HL-60 (cell line): ENCODE measurements around the gene PTPRM.

Experiments used
- DNase-seq, 2 experiments: peaks; one replicate each; pipeline ENCODE4 v3.0.0-alpha.2; 2010 to 2020; ENCODE audit warnings: low read depth in 1 of 2, low spot score in 1 of 2
- H3K27ac ChIP-seq: fragments of 250-450 bp; sonication (Bioruptor Pico); replicated peaks from 2 replicates; pipeline ENCODE4 v1.5.1; 2020; ENCODE audit warnings: mild to moderate bottlenecking, moderate library complexity
- H3K27me3 ChIP-seq: fragments of 250-450 bp; sonication (Bioruptor Pico); 2 replicates; pipeline ENCODE4 v1.5.1; 2021; ENCODE audit warnings: mild to moderate bottlenecking, moderate library complexity; ENCODE audit not compliant: insufficient read depth, poor library complexity, severe bottlenecking
- H3K4me3 ChIP-seq: replicated peaks from 2 replicates; pipeline ENCODE4 v1.5.1; 2011; ENCODE audit warnings: mild to moderate bottlenecking, control low read depth, low read length; ENCODE audit not compliant: insufficient read depth
- GABPA ChIP-seq: IDR thresholded peaks from 2 replicates; pipeline ENCODE4 v1.6.1; 2012; ENCODE audit warnings: low read depth
- POLR2AphosphoS5 ChIP-seq: IDR thresholded peaks from 2 replicates; pipeline ENCODE4 v1.6.1; 2012; ENCODE audit warnings: low read depth
- SPI1 ChIP-seq: IDR thresholded peaks from 2 replicates; pipeline ENCODE4 v1.6.1; 2012; ENCODE audit warnings: low read depth, mild to moderate bottlenecking, borderline replicate concordance
- TF ChIP-seq, protein P1 (sequence below): IDR thresholded peaks from one replicate; pipeline ENCODE4 v1.5.1; 2011; ENCODE audit warnings: low read length, control low read depth, inconsistent platforms; ENCODE audit not compliant: insufficient read depth
- TF ChIP-seq, protein P2 (sequence below): IDR thresholded peaks from 2 replicates; pipeline ENCODE4 v1.6.1; 2012; ENCODE audit warnings: low read depth; ENCODE audit not compliant: insufficient replicate concordance

PTPRM gene

DNA sequence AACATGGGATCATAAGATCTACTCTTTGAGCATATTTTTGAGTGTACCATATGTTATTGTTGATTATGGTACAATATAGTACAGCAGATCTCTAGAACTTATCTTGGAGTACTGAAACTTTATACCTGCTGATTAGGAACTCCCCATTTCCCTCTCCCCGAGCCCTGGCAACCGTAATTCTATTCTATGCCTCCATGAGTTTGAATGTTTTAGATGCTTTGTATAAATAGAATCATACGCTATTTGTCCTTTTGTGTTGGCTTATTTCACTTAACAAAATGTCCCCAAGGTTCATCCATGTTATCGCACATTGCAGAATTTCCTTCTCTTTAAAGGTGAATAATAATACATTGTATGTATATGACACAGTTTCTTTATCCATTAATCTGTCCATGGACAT is 117.2 kb downstream of the PTPRM start:
- Histone ChIP-seq H3K27me3 (no peaks in the 10 kb centered on the region), H3K4me3 (no peak overlapping the region), H3K27ac (no peak overlapping the region)
- no peak for TF ChIP-seq GABPA
- TF ChIP-seq SPI1: no peak
- TF ChIP-seq, protein P1, sequence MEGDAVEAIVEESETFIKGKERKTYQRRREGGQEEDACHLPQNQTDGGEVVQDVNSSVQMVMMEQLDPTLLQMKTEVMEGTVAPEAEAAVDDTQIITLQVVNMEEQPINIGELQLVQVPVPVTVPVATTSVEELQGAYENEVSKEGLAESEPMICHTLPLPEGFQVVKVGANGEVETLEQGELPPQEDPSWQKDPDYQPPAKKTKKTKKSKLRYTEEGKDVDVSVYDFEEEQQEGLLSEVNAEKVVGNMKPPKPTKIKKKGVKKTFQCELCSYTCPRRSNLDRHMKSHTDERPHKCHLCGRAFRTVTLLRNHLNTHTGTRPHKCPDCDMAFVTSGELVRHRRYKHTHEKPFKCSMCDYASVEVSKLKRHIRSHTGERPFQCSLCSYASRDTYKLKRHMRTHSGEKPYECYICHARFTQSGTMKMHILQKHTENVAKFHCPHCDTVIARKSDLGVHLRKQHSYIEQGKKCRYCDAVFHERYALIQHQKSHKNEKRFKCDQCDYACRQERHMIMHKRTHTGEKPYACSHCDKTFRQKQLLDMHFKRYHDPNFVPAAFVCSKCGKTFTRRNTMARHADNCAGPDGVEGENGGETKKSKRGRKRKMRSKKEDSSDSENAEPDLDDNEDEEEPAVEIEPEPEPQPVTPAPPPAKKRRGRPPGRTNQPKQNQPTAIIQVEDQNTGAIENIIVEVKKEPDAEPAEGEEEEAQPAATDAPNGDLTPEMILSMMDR: no peak
- no peak for TF ChIP-seq POLR2AphosphoS5
- TF ChIP-seq, protein P2, sequence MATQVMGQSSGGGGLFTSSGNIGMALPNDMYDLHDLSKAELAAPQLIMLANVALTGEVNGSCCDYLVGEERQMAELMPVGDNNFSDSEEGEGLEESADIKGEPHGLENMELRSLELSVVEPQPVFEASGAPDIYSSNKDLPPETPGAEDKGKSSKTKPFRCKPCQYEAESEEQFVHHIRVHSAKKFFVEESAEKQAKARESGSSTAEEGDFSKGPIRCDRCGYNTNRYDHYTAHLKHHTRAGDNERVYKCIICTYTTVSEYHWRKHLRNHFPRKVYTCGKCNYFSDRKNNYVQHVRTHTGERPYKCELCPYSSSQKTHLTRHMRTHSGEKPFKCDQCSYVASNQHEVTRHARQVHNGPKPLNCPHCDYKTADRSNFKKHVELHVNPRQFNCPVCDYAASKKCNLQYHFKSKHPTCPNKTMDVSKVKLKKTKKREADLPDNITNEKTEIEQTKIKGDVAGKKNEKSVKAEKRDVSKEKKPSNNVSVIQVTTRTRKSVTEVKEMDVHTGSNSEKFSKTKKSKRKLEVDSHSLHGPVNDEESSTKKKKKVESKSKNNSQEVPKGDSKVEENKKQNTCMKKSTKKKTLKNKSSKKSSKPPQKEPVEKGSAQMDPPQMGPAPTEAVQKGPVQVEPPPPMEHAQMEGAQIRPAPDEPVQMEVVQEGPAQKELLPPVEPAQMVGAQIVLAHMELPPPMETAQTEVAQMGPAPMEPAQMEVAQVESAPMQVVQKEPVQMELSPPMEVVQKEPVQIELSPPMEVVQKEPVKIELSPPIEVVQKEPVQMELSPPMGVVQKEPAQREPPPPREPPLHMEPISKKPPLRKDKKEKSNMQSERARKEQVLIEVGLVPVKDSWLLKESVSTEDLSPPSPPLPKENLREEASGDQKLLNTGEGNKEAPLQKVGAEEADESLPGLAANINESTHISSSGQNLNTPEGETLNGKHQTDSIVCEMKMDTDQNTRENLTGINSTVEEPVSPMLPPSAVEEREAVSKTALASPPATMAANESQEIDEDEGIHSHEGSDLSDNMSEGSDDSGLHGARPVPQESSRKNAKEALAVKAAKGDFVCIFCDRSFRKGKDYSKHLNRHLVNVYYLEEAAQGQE: no peak
- DNase-seq: no peak

DNA sequence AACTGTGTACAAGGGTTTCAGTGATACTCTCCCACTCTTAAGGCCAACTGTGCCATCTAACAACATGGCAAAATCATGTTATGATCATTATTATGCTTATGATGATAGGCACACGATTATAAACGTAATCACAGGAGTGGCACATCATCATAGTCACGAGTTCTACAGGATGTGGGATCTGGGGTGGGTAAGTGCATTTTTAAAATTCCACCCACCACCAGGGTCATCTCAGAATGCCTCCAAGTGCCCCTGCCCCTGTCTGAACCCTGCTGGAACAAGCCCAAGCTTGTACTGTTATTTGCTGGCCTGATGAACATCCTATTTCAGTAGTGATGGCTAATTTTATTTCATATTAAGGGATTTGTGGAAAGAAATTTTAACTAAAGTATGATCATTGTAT is 117.8 kb downstream of the PTPRM start:
- DNase-seq: no peak
- TF ChIP-seq POLR2AphosphoS5 (no peak), SPI1 (no peak), GABPA (no peak)
- TF ChIP-seq, protein P1: no peak
- TF ChIP-seq, protein P2: no peak
- H3K27ac ChIP-seq: no peak overlapping the region

DNA sequence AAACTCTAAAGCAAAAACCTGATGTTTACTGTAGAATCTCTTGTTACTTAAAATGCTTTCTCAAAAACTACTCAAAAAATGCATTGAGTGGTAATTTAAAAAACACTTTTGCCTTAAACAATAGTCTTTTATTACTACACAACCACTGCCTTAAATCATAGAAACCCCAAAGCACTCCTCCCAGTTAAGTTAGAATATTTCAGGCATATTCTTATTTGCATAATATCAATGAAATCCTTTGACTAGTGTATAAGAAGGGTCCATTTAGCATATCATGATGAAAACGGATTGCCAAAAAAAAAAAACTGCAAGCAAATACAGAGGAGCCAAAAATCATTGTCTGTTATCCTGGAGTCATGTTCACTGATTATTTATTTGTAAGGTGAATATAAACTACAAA is 119.2 kb downstream of the PTPRM start:
- DNase-seq: no peak
- Histone ChIP-seq H3K27me3 (no peaks in the 10 kb centered on the region), H3K4me3 (no peak overlapping the region), H3K27ac (no peak overlapping the region)
- TF ChIP-seq POLR2AphosphoS5 (no peak), SPI1 (no peak), GABPA (no peak)

More for the DNA sequence above, 117.8 kb downstream of the PTPRM start:
- Histone ChIP-seq H3K27me3 (no peaks in the 10 kb centered on the region), H3K4me3 (no peak overlapping the region)

DNA sequence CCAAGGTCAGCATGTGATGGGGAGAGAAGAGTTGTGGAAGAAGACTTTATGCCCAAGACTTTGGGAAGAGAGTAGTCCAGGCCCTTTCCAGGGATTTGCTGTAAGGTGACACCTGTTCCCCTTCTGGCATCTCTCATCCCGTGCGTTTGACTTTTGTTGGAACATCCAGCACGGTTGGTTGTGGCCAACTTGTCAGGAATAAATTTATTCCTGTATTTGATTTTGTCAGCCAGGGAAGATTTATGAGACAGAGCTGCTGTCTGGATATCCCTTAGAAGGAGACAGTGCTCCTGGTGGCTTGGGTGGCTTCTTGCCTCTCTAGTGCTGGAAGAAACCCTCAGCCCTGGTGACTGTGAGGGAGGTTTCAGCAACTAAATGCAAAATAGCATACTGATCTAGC is 121.5 kb downstream of the PTPRM start:
- no peaks in the 10 kb centered on the region for H3K27me3 ChIP-seq
- H3K4me3 ChIP-seq: no peak overlapping the region
- DNase-seq: no peak
- TF ChIP-seq, protein P2: no peak
- TF ChIP-seq SPI1: no peak
- no peak for TF ChIP-seq POLR2AphosphoS5
- TF ChIP-seq GABPA: no peak
- TF ChIP-seq, protein P1: no peak
- no peak overlapping the region for H3K27ac ChIP-seq
